Pons (tissue), 1 donor: Measurements from ENCODE around the gene PDE9A.
"Not testable (repeated sequence)": the region's sequence is repeated elsewhere in the genome, so short reads cannot be mapped to it uniquely, and the experiment has no call there.

Experiments used
- DNase-seq: peaks from one replicate; pipeline ENCODE4 v3.0.0-alpha.2; 2016; ENCODE audit warnings: low spot score

PDE9A gene

DNA sequence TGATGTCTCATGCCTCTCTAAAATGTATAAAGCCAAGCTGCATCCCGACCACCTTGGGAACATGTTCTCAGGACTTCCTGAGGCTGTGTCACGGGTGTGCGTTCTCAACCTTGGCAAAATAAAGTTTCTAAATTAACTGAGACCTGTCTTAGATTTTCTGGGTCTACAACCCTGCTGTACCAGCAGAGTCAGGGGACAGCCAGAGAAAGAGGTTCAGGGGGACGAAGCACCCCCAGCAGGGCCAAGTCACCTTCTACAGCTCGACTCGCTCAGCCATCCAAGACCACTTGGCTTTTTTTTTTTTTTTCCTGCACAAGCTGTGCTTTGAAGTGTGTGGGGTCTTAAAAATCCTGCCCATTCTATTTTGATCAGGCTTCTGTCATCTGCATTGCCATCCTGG is 28.5 kb upstream of the PDE9A start:
- DNase-seq: no peak

- no peak for DNase-seq
Observed at GRCh38 chr21:42626171-42626570, 27.2 kb upstream of the PDE9A start.

DNA sequence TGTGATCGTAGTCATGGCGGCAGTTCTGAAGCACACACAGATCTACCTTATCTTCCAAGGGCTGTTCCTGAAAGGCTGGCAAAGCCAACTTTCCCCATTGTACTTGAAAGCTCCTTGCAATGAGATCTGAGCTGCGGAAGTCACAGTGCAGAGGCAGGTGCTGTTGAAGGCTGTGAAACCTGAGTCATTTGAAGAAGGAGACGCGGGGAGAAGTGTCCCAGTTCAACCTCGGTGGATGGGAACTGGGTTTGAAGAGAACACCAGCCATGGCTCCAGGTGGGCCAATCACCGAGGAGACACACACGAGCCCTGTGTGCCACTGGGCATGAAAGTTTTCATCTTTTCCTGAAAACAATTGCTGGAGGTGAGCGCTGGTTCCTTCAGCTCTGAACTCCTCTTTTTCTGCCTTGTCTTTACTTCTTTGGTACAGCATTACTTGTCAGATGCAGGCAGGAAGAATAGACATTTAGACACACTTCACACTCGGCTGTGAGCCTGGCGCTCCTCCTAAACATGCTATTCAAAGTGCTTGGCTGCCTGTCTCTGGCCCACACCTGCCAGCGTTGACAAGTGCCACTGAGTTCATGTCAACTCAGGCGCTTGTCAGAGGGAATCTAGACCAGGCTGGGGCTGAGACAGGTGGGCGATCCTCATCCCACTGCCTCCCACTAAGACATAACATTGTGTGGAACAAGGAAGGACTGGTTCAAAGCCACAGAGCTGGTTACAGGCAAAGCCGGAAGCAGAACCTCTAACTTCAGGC is 25.7 kb upstream of the PDE9A start:
- no peak for DNase-seq

GRCh38 chr21:42628466-42629061 is 24.9 kb upstream of the PDE9A start:
- not testable (repeated sequence) for DNase-seq

GRCh38 chr21:42629933-42630589 is 23.4 kb upstream of the PDE9A start:
- DNase-seq: no peak

DNA sequence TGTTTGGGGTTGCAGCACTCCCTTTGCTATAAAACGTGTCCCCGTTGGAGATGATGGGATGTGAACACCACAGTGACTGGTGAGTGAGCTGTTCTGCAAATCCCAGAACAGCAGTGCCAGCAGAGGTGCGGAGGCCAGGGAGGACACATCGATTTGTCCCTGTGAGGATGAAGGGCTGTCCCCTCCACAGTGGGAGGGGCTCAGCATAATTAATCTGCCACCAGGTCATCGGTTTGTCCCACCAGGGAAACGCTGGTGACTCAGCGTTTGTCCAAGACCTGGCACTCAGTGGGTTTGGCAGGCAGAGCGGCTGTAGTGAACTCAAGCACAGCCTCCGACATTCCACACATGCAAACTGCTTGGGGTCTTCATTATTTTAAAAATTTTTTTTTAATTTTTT is 22.8 kb upstream of the PDE9A start:
- DNase-seq: no peak

DNA sequence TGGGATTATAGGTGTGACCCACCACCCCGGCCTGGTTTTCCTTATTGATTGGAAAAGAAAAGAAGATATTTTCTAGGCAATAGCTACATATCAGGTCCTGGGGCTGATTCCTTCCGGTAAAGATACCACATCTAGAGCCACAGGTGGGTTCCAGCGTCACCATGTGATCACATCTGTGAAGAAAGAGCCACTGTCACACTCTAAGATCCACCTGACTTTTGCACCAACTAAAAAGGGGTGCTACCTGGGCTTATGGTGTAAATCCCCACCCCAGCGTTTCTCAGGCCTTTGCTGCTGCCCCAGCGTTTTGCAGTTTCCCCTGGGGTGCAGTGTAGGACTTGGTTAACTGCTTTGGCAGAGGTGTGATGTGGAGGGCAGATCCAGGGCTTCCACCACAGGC is 22.3 kb upstream of the PDE9A start:
- DNase-seq: no peak

DNA sequence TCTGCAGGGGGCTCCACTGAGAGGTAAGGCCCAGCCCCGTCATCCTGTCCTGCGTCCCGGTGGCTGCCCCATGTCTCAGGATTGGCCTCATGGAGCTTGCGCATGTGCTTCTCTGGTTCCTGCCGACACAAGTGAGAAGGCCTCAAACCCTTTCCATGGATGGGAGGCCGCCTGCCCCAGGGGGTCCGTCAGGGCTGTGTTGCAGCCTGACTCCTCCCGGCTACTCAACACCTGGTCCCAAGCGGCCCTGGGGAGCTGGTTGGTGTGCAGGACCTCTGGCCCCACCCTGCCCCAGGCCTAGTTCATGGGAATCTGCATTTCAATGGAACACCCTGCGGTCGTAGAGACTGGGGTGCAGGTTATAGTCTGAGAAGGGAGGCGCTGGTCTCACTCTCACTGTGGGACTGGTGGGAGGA is 21.1 kb upstream of the PDE9A start:
- DNase-seq: no peak

- no peak for DNase-seq
Observed at GRCh38 chr21:42632771-42633690, 20.4 kb upstream of the PDE9A start.

GRCh38 chr21:42633858-42634257 is 19.6 kb upstream of the PDE9A start:
- DNase-seq: no peak

GRCh38 chr21:42635848-42636519 is 17.4 kb upstream of the PDE9A start:
- DNase-seq: no peak

GRCh38 chr21:42636520-42637266 is 16.7 kb upstream of the PDE9A start:
- DNase-seq: no peak

DNA sequence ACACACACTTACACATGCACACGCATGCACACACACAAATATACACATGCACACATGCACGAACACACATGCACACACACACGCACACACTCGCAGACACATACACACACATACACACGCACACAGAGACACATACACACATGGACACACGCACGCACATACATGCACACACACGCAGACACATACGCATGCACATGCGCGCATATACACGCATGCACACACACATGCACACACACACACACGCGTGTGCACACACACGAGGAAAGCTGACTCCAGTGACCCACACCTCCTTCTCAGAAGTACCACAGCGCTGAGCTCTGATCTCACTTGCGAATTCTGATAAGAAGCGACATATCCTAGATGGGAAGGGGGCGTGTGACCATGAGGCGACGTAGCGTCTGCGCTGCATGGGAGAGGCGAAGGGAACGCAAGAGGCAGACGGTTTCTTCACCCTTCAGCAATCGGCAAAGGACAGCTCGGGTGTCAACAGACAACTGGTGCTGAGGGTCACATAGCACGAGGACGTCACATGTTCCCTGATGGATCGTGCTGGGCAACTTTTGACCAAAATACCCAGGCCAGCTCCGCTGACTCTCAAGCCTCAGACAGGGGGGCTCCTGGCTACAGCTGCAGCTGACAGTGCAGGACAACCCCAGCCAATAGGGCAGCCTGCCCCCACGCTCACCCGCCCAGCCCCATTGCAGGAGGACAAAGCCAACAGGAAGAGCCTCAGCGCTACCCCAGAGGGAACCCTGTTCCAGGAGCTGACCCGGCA is 16.0 kb upstream of the PDE9A start:
- DNase-seq: no peak

GRCh38 chr21:42638266-42638863 is 15.1 kb upstream of the PDE9A start:
- DNase-seq: no peak

- no peak for DNase-seq
Observed at GRCh38 chr21:42639646-42640152, 13.7 kb upstream of the PDE9A start.

- DNase-seq: no peak
Observed at GRCh38 chr21:42640486-42640885, 12.9 kb upstream of the PDE9A start.

DNA sequence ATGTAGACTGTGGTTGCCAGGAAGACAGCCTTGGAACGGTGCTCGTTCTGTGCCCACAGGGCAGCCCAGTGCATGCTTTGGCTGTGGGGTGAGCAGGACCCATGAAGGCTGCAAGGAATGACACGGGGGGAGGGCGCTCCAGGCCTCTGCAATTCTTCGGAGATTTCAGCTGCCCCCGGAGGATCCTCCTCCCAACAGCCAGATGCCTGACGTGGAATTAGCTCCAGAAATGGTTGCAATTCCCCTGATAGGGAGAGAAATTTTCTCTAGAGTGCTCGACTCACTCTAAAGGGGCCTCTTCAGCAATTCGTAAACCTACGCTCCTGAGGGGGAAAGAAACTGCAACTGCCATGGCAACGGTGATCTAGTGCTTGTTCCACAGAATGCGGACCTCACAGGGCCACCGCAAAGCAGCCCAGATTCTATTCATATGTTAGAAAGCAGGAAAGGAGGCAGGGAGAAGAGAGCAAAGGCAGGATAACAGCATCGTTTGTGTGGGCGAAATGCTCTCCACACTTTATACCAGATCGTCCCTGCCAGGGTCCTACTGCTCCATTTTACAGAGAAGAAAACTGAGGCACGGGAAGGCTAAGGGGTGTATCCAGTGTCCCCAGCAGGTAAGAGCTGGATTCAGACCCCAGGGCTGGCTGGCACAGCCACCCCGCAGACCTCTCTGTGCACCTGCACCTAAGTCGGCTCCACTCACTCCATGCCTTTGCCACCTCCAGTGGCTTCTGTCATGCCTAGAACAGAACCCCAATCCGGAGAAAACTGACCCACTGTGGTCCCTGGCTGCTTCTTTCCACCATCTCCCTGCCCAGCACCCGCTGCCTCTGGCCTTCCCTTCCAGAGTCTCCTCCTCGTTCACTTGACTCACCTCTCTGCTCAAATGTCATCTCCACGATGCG is 11.9 kb upstream of the PDE9A start:
- DNase-seq: no peak

GRCh38 chr21:42642219-42642745 is 11.1 kb upstream of the PDE9A start:
- no peak for DNase-seq
